Measurements from ENCODE around the gene BHLHE40. TPM values are rescaled to one million over a fixed set of nuclear protein-coding genes. Genes with fewer than 3 reads are reported as not detected.
A peak's percentile ranks its signal among the peaks of the same experiment; 100 is the strongest.

Gene BHLHE40
- total and polyA plus RNA-seq, 10 of the 15 experiments (the other 5 are each of a cell fraction or from before 2014, with no cell fraction given), result 25.2 to 106 (median 51.4) TPM

DNA sequence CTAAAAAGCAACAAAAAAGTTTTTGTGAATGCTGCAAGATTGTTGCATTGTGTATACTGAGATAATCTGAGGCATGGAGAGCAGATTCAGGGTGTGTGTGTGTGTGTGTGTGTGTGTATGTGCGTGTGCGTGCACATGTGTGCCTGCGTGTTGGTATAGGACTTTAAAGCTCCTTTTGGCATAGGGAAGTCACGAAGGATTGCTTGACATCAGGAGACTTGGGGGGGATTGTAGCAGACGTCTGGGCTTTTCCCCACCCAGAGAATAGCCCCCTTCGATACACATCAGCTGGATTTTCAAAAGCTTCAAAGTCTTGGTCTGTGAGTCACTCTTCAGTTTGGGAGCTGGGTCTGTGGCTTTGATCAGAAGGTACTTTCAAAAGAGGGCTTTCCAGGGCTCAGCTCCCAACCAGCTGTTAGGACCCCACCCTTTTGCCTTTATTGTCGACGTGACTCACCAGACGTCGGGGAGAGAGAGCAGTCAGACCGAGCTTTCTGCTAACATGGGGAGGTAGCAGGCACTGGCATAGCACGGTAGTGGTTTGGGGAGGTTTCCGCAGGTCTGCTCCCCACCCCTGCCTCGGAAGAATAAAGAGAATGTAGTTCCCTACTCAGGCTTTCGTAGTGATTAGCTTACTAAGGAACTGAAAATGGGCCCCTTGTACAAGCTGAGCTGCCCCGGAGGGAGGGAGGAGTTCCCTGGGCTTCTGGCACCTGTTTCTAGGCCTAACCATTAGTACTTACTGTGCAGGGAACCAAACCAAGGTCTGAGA lies 4.7 kb downstream of the BHLHE40 start (continued):
- TF ChIP-seq, protein P1, sequence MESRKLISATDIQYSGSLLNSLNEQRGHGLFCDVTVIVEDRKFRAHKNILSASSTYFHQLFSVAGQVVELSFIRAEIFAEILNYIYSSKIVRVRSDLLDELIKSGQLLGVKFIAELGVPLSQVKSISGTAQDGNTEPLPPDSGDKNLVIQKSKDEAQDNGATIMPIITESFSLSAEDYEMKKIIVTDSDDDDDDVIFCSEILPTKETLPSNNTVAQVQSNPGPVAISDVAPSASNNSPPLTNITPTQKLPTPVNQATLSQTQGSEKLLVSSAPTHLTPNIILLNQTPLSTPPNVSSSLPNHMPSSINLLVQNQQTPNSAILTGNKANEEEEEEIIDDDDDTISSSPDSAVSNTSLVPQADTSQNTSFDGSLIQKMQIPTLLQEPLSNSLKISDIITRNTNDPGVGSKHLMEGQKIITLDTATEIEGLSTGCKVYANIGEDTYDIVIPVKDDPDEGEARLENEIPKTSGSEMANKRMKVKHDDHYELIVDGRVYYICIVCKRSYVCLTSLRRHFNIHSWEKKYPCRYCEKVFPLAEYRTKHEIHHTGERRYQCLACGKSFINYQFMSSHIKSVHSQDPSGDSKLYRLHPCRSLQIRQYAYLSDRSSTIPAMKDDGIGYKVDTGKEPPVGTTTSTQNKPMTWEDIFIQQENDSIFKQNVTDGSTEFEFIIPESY (IDR thresholded peaks at IDR 0.05), result no peak
- TF ChIP-seq E2F4 (IDR thresholded peaks at IDR 0.05; ENCODE audit: low read depth, low read length) (no peak), FOXK2 (IDR thresholded peaks at IDR 0.05) (no peak), NR2C1 (IDR thresholded peaks at IDR 0.05) (no peak), TBL1XR1 (IDR thresholded peaks at IDR 0.05; ENCODE audit: low read depth, low read length) (peak; percentile 72; the same call in 1 of the 2 replicates), ZNF217 (IDR thresholded peaks at IDR 0.05) (no peak), USF1 (IDR thresholded peaks at IDR 0.05; ENCODE audit: borderline replicate concordance, extremely low read length, insufficient read depth, low read depth, low read length) (no peak), WRNIP1 (IDR thresholded peaks at IDR 0.05; ENCODE audit: borderline replicate concordance, low read depth, low read length) (0 out of 2 replicates have a peak, but pooled peaks have one; percentile 42), MAX (IDR thresholded peaks at IDR 0.05; ENCODE audit: low read depth, low read length) (no peak), ZSCAN29 (IDR thresholded peaks at IDR 0.05) (0 out of 2 replicates have a peak, but pooled peaks have one; percentile 34)
- TF ChIP-seq, protein P2, sequence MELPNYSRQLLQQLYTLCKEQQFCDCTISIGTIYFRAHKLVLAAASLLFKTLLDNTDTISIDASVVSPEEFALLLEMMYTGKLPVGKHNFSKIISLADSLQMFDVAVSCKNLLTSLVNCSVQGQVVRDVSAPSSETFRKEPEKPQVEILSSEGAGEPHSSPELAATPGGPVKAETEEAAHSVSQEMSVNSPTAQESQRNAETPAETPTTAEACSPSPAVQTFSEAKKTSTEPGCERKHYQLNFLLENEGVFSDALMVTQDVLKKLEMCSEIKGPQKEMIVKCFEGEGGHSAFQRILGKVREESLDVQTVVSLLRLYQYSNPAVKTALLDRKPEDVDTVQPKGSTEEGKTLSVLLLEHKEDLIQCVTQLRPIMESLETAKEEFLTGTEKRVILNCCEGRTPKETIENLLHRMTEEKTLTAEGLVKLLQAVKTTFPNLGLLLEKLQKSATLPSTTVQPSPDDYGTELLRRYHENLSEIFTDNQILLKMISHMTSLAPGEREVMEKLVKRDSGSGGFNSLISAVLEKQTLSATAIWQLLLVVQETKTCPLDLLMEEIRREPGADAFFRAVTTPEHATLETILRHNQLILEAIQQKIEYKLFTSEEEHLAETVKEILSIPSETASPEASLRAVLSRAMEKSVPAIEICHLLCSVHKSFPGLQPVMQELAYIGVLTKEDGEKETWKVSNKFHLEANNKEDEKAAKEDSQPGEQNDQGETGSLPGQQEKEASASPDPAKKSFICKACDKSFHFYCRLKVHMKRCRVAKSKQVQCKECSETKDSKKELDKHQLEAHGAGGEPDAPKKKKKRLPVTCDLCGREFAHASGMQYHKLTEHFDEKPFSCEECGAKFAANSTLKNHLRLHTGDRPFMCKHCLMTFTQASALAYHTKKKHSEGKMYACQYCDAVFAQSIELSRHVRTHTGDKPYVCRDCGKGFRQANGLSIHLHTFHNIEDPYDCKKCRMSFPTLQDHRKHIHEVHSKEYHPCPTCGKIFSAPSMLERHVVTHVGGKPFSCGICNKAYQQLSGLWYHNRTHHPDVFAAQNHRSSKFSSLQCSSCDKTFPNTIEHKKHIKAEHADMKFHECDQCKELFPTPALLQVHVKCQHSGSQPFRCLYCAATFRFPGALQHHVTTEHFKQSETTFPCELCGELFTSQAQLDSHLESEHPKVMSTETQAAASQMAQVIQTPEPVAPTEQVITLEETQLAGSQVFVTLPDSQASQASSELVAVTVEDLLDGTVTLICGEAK (IDR thresholded peaks at IDR 0.05; ENCODE audit: borderline replicate concordance), result no peak
- TF ChIP-seq, protein P3, sequence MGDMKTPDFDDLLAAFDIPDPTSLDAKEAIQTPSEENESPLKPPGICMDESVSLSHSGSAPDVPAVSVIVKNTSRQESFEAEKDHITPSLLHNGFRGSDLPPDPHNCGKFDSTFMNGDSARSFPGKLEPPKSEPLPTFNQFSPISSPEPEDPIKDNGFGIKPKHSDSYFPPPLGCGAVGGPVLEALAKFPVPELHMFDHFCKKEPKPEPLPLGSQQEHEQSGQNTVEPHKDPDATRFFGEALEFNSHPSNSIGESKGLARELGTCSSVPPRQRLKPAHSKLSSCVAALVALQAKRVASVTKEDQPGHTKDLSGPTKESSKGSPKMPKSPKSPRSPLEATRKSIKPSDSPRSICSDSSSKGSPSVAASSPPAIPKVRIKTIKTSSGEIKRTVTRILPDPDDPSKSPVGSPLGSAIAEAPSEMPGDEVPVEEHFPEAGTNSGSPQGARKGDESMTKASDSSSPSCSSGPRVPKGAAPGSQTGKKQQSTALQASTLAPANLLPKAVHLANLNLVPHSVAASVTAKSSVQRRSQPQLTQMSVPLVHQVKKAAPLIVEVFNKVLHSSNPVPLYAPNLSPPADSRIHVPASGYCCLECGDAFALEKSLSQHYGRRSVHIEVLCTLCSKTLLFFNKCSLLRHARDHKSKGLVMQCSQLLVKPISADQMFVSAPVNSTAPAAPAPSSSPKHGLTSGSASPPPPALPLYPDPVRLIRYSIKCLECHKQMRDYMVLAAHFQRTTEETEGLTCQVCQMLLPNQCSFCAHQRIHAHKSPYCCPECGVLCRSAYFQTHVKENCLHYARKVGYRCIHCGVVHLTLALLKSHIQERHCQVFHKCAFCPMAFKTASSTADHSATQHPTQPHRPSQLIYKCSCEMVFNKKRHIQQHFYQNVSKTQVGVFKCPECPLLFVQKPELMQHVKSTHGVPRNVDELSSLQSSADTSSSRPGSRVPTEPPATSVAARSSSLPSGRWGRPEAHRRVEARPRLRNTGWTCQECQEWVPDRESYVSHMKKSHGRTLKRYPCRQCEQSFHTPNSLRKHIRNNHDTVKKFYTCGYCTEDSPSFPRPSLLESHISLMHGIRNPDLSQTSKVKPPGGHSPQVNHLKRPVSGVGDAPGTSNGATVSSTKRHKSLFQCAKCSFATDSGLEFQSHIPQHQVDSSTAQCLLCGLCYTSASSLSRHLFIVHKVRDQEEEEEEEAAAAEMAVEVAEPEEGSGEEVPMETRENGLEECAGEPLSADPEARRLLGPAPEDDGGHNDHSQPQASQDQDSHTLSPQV (IDR thresholded peaks at IDR 0.05), result no peak
- TF ChIP-seq, protein P4, sequence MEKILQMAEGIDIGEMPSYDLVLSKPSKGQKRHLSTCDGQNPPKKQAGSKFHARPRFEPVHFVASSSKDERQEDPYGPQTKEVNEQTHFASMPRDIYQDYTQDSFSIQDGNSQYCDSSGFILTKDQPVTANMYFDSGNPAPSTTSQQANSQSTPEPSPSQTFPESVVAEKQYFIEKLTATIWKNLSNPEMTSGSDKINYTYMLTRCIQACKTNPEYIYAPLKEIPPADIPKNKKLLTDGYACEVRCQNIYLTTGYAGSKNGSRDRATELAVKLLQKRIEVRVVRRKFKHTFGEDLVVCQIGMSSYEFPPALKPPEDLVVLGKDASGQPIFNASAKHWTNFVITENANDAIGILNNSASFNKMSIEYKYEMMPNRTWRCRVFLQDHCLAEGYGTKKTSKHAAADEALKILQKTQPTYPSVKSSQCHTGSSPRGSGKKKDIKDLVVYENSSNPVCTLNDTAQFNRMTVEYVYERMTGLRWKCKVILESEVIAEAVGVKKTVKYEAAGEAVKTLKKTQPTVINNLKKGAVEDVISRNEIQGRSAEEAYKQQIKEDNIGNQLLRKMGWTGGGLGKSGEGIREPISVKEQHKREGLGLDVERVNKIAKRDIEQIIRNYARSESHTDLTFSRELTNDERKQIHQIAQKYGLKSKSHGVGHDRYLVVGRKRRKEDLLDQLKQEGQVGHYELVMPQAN (conservative IDR thresholded peaks at IDR 0.05), result peak; percentile 28; the same call in 1 of the 2 replicates

Measured in GM12878 (cell line).